Progenitor cell of endocrine pancreas (in vitro differentiated cells): Measurements from ENCODE around the gene ZBTB20. TPM values are rescaled to one million over a fixed set of nuclear protein-coding genes. Genes with fewer than 3 reads are reported as not detected.

Experiments used
- DNase-seq: peaks from one replicate; pipeline ENCODE4 v3.0.0; 2021; ENCODE audit warnings: low spot score; ENCODE audit not compliant: unreplicated experiment
- H3K27ac Mint-ChIP-seq: 2 replicates; pipeline ENCODE4 v1.8.0; 2021; ENCODE audit warnings: mild to moderate bottlenecking, moderate library complexity, mixed read lengths
- H3K27me3 Mint-ChIP-seq: 2 replicates; pipeline ENCODE4 v1.8.0; 2021; ENCODE audit warnings: mixed read lengths
- H3K36me3 Mint-ChIP-seq: 2 replicates; pipeline ENCODE4 v1.8.0; 2022; ENCODE audit warnings: mixed read lengths; ENCODE audit not compliant: insufficient read depth
- H3K4me1 Mint-ChIP-seq: 2 replicates; pipeline ENCODE4 v1.8.0; 2021; ENCODE audit warnings: low read depth, mixed read lengths
- H3K4me3 Mint-ChIP-seq: 2 replicates; pipeline ENCODE4 v1.8.0; 2021; ENCODE audit warnings: low read depth, mild to moderate bottlenecking, moderate library complexity, mixed read lengths
- H3K9me3 Mint-ChIP-seq: 2 replicates; pipeline ENCODE4 v1.8.0; 2021; ENCODE audit warnings: low read depth, mixed read lengths
- CTCF ChIP-seq: fragments of 200-600 bp; sonication (generic); IDR thresholded peaks from one replicate; pipeline ENCODE4 v1.5.0; 2021; ENCODE audit warnings: antibody characterized with exemption, mild to moderate bottlenecking; ENCODE audit not compliant: unreplicated experiment
- total RNA-seq: library from RNA; stranded (reverse); gene quantifications from 2 replicates; pipeline ENCODE4 v1.2.1, GENCODE V29; 2021

The ZBTB20 gene
- total RNA-seq, 1 donor from 2014 or later = 27.3 TPM

- Mint-ChIP-seq H3K4me1 (peaks cover 15% of the 10 kb centered on the region), H3K27me3 (no peaks in the 10 kb centered on the region), H3K9me3 (no peaks in the 10 kb centered on the region), H3K36me3 (no peaks in the 10 kb centered on the region), H3K27ac (no peak overlapping the region), H3K4me3 (no peak overlapping the region)
- no peak for DNase-seq
- TF ChIP-seq CTCF = no peak
Measured at GRCh38 chr3:114319453-114319852, 827.6 kb downstream of the ZBTB20 start.

GRCh38 chr3:114318295-114318694, 828.8 kb downstream of the ZBTB20 start:
- no peaks in the 10 kb centered on the region for H3K9me3 Mint-ChIP-seq

GRCh38 chr3:114314282-114314681, 832.8 kb downstream of the ZBTB20 start:
- peaks cover 7% of the 10 kb centered on the region for H3K4me1 Mint-ChIP-seq
- no peak overlapping the region for H3K4me3 Mint-ChIP-seq
- H3K27ac Mint-ChIP-seq = no peak overlapping the region
- H3K27me3 Mint-ChIP-seq = no peaks in the 10 kb centered on the region
- TF ChIP-seq CTCF = no peak
- DNase-seq = no peak
- H3K36me3 Mint-ChIP-seq = no peaks in the 10 kb centered on the region
- H3K9me3 Mint-ChIP-seq = no peaks in the 10 kb centered on the region

More at GRCh38 chr3:114318295-114318694, 828.8 kb downstream of the ZBTB20 start:
- no peak for TF ChIP-seq CTCF
- H3K4me1 Mint-ChIP-seq = peaks cover 10% of the 10 kb centered on the region
- DNase-seq = no peak
- H3K4me3 Mint-ChIP-seq = no peak overlapping the region
- H3K27me3 Mint-ChIP-seq = no peaks in the 10 kb centered on the region
- H3K27ac Mint-ChIP-seq = no peak overlapping the region
- no peaks in the 10 kb centered on the region for H3K36me3 Mint-ChIP-seq

- no peak overlapping the region for H3K4me3 Mint-ChIP-seq
- no peaks in the 10 kb centered on the region for H3K27me3 Mint-ChIP-seq
- DNase-seq = no peak
Measured at GRCh38 chr3:114313426-114313825, 833.7 kb downstream of the ZBTB20 start.

GRCh38 chr3:114310695-114311094, 836.4 kb downstream of the ZBTB20 start:
- H3K36me3 Mint-ChIP-seq = no peaks in the 10 kb centered on the region
- TF ChIP-seq CTCF = no peak
- H3K27ac Mint-ChIP-seq = no peak overlapping the region
- DNase-seq = no peak
- peaks cover 3% of the 10 kb centered on the region for H3K4me1 Mint-ChIP-seq
- H3K27me3 Mint-ChIP-seq = no peaks in the 10 kb centered on the region
- H3K9me3 Mint-ChIP-seq = no peaks in the 10 kb centered on the region
- H3K4me3 Mint-ChIP-seq = no peak overlapping the region

More at GRCh38 chr3:114313426-114313825, 833.7 kb downstream of the ZBTB20 start:
- H3K36me3 Mint-ChIP-seq = no peaks in the 10 kb centered on the region
- no peak overlapping the region for H3K27ac Mint-ChIP-seq
- no peak for TF ChIP-seq CTCF
- H3K9me3 Mint-ChIP-seq = no peaks in the 10 kb centered on the region
- peaks cover 3% of the 10 kb centered on the region for H3K4me1 Mint-ChIP-seq
